NCI-H2227 (cell line): ENCODE measurements around the gene AFDN.
"Not testable (repeated sequence)": the region's sequence is repeated elsewhere in the genome, so short reads cannot be mapped to it uniquely, and the experiment has no call there.

Experiments used
- DNase-seq: peaks from one replicate; lab custom pipeline; 2025; ENCODE audit not compliant: unreplicated experiment; lab: John Stamatoyannopoulos, UW

Gene AFDN

GRCh38 chr6:167993831-167994230 lies 167.1 kb downstream of the AFDN start:
- DNase-seq, result no peak

GRCh38 chr6:167995302-167995701 lies 168.6 kb downstream of the AFDN start:
- DNase-seq, result no peak

GRCh38 chr6:167995731-167996151 lies 169.0 kb downstream of the AFDN start:
- DNase-seq, result no peak

GRCh38 chr6:167996424-167997199 lies 169.9 kb downstream of the AFDN start:
- DNase-seq, result no peak

- no peak for DNase-seq
Observed at GRCh38 chr6:167997642-167998041, 170.9 kb downstream of the AFDN start, which contains the start of gene KIF25. Gene KIF25, plus strand, starts transcription at chr6:167997671. Its CDS starts 31,915 bp downstream, at chr6:168029586.

GRCh38 chr6:167998215-167998614 lies 171.5 kb downstream of the AFDN start:
- no peak for DNase-seq

- DNase-seq, result no peak
Observed at GRCh38 chr6:168000198-168001028, 173.7 kb downstream of the AFDN start.

- no peak for DNase-seq
Observed at GRCh38 chr6:168001029-168001332, 174.3 kb downstream of the AFDN start.

GRCh38 chr6:168001514-168001913 lies 174.8 kb downstream of the AFDN start:
- not testable (repeated sequence) for DNase-seq

- DNase-seq, result no peak
Observed at GRCh38 chr6:168002804-168003203, 176.1 kb downstream of the AFDN start.

- no peak for DNase-seq
Observed at GRCh38 chr6:168004023-168004422, 177.3 kb downstream of the AFDN start.

- no peak for DNase-seq
Observed at GRCh38 chr6:168004945-168005344, 178.2 kb downstream of the AFDN start.

- DNase-seq, result no peak
Observed at GRCh38 chr6:168005796-168006195, 179.1 kb downstream of the AFDN start.

- DNase-seq, result no peak
Observed at GRCh38 chr6:168007592-168008338, 181.1 kb downstream of the AFDN start.

- DNase-seq, result no peak
Observed at GRCh38 chr6:168009331-168009730, 182.6 kb downstream of the AFDN start.

- no peak for DNase-seq
Observed at GRCh38 chr6:168011291-168011690, 184.6 kb downstream of the AFDN start.

GRCh38 chr6:168012431-168013249 lies 185.9 kb downstream of the AFDN start:
- DNase-seq, result no peak

- DNase-seq, result no peak
Observed at GRCh38 chr6:168013250-168013915, 186.7 kb downstream of the AFDN start.

- no peak for DNase-seq
Observed at GRCh38 chr6:168014428-168014827, 187.7 kb downstream of the AFDN start.

- DNase-seq, result no peak
Observed at GRCh38 chr6:168015009-168015408, 188.3 kb downstream of the AFDN start.
